ENCODE results near the gene PLEKHA6. TPM values are rescaled to one million over a fixed set of nuclear protein-coding genes. Genes with fewer than 3 reads are reported as not detected.

PLEKHA6 gene
- polyA plus RNA-seq, 3 donors = 0.08 TPM; not detected in 1

DNA sequence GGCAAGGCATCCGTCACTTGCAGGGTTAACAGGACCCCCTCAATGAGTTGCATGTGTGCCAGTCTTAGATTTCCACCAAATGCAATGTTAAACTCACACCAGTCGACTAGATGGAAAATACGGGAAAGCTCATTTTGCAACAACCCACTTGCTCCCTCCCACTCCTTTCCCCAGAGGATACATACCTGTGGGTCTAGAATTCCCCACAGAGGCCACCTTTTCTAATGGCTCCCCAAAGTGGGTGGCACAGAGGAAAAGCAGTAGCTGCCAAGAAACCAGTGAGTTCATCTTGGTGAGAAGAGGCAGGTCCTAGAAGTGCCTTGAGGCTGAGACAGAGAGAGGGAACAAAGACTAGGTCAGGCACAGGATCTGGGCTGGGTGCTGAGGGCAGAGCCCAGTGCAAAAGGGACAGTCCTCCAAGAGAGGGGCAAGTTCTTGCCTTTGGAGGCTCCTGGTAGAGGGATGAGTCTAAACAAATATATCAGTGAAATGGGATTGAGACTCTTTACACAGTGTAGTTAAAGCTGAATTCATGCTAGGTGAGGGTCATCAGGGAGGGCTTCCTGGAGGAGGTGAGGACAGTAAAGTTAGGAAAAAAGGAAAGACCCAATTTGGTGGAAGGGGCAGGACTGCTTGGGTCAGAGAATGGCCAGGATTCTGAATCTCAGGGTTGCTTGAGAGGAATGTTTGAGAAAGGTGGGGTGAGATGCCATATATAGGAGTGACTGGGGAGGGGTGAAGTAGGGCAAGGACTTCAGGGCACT, 167.0 kb downstream of the PLEKHA6 start:
- Histone ChIP-seq H2AFZ (ENCODE audit: insufficient read depth, low read depth, low read length, poor library complexity, severe bottlenecking) (no peak overlapping the region), H3K36me3 (replicated peaks in 1 of 2; ENCODE audit: control insufficient read depth in 1 of 2, insufficient read depth in 2 of 2, low read length in 2 of 2) (no peaks in the 10 kb centered on the region), H3K27ac (ENCODE audit: low read depth in 1 of 2, low read length in 2 of 2) (no peak overlapping the region), H3K4me2 (replicated peaks; ENCODE audit: extremely low read depth, low read length, poor library complexity, severe bottlenecking) (no peak overlapping the region), H3K27me3 (ENCODE audit: control insufficient read depth in 2 of 2, insufficient read depth in 2 of 2, low read length in 2 of 2) (peaks cover 5 to 37% of the 10 kb centered on the region in 2 donors), H3K4me3 (replicated peaks in 1 of 3; ENCODE audit: low read depth in 2 of 3, low read length in 3 of 3) (no peak overlapping the region), H4K20me1 (ENCODE audit: insufficient read depth, low read length) (no peaks in the 10 kb centered on the region), H3K9me3 (replicated peaks in 1 of 2; ENCODE audit: control insufficient read depth in 1 of 2, insufficient read depth in 1 of 2, low read length in 2 of 2) (no peaks in the 10 kb centered on the region), H3K79me2 (ENCODE audit: insufficient read depth, low read length) (no peaks in the 10 kb centered on the region), H3K9ac (ENCODE audit: insufficient read depth, low read length, poor library complexity, severe bottlenecking) (no peak overlapping the region), H3K4me1 (ENCODE audit: control insufficient read depth in 1 of 2, insufficient read depth in 2 of 2, low read length in 2 of 2) (peaks cover 12% of the 10 kb centered on the region in 2 donors)
- no peaks in the 10 kb centered on the region for H3K36me3 Mint-ChIP-seq
- 90% methylated on average over 2 of the region's 3 CpGs for WGBS (ENCODE audit: insufficient coverage)
- peaks cover 40 to 50% (median 41%) of the 10 kb centered on the region in 3 donors for H3K27me3 Mint-ChIP-seq (ENCODE audit: low read depth in 3 of 3)
- H3K4me3 Mint-ChIP-seq = no peak overlapping the region
- DNase-seq = no peak
- H3K9me3 Mint-ChIP-seq = peaks cover 0 to 2% (median 0%) of the 10 kb centered on the region in 7 donors
- H3K27ac Mint-ChIP-seq = no peak overlapping the region
- TF ChIP-seq CTCF (IDR thresholded peaks at IDR 0.05) = no peak
- peaks cover 15% of the 10 kb centered on the region for H3K4me1 Mint-ChIP-seq
- intact Hi-C loops (cut with micrococcal nuclease) = no loop called here

GRCh38 chr1:204192046-204192445, 167.7 kb downstream of the PLEKHA6 start:
- Mint-ChIP-seq H3K9me3 (peaks cover 0 to 2% (median 0%) of the 10 kb centered on the region in 7 donors), H3K36me3 (no peaks in the 10 kb centered on the region), H3K27me3 (ENCODE audit: low read depth in 3 of 3) (peaks cover 41 to 56% (median 46%) of the 10 kb centered on the region in 3 donors), H3K4me3 (no peak overlapping the region), H3K27ac (no peak overlapping the region), H3K4me1 (peaks cover 15% of the 10 kb centered on the region)
- no peak overlapping the region for H3K4me3 ChIP-seq (replicated peaks in 1 of 3; ENCODE audit: low read depth in 2 of 3, low read length in 3 of 3)
- H4K20me1 ChIP-seq (ENCODE audit: insufficient read depth, low read length) = no peaks in the 10 kb centered on the region
- 90% methylated on average over 2 of the region's 2 CpGs for WGBS (ENCODE audit: insufficient coverage)
- no peak overlapping the region for H3K27ac ChIP-seq (ENCODE audit: low read depth in 1 of 2, low read length in 2 of 2)
- H3K36me3 ChIP-seq (replicated peaks in 1 of 2; ENCODE audit: control insufficient read depth in 1 of 2, insufficient read depth in 2 of 2, low read length in 2 of 2) = no peaks in the 10 kb centered on the region
- H2AFZ ChIP-seq (ENCODE audit: insufficient read depth, low read depth, low read length, poor library complexity, severe bottlenecking) = no peak overlapping the region
- no peaks in the 10 kb centered on the region for H3K79me2 ChIP-seq (ENCODE audit: insufficient read depth, low read length)
- H3K4me2 ChIP-seq (replicated peaks; ENCODE audit: extremely low read depth, low read length, poor library complexity, severe bottlenecking) = no peak overlapping the region
- DNase-seq = no peak
- peaks cover 5 to 44% of the 10 kb centered on the region in 2 donors for H3K27me3 ChIP-seq (ENCODE audit: control insufficient read depth in 2 of 2, insufficient read depth in 2 of 2, low read length in 2 of 2)
- H3K9me3 ChIP-seq (replicated peaks in 1 of 2; ENCODE audit: control insufficient read depth in 1 of 2, insufficient read depth in 1 of 2, low read length in 2 of 2) = no peaks in the 10 kb centered on the region
- intact Hi-C loops (cut with micrococcal nuclease) = no loop called here
- no peak overlapping the region for H3K9ac ChIP-seq (ENCODE audit: insufficient read depth, low read length, poor library complexity, severe bottlenecking)
- no peak for TF ChIP-seq CTCF (IDR thresholded peaks at IDR 0.05)
- H3K4me1 ChIP-seq (ENCODE audit: control insufficient read depth in 1 of 2, insufficient read depth in 2 of 2, low read length in 2 of 2) = peaks cover 12% of the 10 kb centered on the region in 2 donors

All from CD14-positive monocyte (primary cell).